SHP77 treated with DMSO at 0.1 percent for 48 hours (cell line): ENCODE measurements around the gene LITAF.

Source experiments
- DNase-seq: peaks from one replicate; lab custom pipeline; 2025; lab: John Stamatoyannopoulos, UW

Gene LITAF

DNA sequence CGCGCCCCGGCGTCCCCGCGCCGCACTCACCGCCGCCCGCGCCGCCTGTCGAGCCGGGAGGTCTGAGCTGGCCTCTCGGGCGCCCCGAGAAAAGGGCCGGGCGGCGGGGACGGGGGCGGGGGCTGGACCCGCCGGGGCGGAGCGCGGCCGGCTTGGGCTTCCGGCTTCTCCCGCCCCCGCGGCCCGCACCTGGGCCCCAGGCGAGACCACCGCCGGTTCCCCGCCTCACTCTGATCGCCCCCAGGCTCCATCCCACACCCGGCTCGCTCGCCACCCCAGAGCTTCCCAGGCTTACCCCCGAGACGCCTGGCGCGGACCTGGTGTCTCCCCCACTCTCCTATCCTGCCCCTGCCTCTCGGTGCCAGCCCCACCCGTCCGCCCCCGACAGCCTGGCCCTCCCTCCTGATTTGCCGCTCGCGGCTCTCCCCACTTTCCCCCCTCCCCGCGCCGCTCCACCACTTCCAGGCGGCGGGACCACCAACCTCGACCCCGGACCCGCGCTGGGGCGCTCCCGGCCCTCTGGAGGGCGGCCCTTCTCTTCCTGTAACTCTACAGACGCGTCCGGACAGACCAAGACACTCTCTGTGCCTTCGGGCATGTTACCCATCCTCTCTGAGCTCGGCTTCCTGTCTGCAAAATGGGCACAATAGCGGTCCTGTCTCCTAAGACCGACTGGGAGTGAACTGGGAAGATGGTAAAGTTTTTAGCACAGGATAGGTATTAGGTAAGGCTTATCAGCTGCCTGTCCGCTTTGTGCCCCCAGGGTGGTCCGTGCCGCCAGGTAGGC, at the start of gene LITAF:
LITAF (minus strand) TSS at position 64 of the 787 bp plus-strand sequence. CDS start 30,189 bp downstream, outside the sequence.
- DNase-seq = no peak

DNA sequence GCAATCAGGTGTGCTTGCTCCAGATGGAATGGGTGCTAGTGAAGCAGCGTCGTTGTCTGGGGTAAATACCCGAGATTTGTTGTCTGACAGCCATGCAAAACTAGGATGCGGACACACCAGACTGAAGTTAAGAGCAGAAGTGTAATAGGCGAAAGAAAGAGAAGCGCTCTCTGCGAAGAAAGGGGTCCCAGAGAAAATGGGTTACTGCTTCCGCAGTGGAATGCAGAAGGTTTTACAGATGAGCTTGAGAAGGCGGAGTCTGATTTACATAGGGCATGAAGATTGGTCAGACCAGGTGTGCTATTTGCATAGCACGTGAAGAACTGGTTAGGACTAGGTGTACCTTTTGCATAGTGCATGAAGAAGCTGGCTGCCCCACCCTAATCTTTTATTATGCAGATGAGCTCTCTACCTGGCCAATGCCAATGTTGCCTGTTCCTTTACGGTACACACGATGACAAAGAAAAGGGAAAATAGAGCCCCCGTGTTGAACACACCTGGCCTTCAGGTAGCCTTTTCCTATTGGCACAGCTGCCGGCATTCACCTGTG, 49.5 kb upstream of the LITAF start:
- DNase-seq = no peak

DNA sequence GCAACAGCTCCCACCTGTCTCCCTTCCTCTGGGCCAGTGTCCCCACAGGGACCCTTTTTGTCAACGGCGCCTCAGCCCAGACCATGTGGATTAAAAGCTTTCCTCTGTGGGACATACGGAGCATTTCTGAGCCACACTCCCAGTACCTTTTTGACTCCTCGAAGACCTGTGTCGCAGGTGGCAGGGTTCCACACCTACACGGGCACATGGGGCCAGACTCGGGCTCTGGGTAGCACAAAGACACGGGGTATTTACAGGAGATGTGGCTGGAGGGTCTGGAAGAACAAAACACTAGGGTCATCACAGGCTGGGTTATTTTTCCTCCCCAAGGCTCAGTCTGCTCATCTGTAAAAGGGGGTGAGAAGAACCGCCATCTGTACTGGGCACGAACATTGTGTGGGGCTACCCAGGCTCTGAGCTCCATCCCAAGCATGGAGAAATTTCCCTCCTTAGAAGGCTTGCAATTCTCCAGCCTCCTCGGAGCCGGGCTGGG, 49.0 kb upstream of the LITAF start:
- no peak for DNase-seq

DNA sequence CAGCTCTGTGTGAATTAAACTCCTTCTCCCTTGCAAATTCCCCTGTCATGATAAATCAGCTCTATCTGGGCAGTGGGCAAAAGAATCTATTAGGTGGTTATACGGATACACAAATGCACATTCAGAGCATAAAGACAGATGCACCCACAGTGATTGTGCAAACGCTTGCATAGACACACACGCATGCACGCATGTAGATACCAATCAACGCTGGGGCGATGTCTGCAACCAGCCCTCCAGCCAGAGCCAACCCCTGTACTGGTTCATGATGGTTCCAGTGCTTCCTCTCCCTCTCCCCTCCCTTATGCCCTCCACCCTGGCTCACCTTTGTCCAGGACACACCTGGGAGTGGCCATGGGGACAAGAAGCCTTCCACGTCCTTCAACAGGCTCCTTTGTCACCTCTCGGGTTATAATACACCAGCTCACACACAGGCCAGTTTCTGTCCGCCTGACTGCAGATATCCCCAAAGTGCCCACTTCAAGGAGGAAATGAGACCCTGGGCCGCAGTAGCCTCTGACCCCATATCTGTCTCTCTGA, 48.5 kb upstream of the LITAF start:
- DNase-seq = no peak

DNA sequence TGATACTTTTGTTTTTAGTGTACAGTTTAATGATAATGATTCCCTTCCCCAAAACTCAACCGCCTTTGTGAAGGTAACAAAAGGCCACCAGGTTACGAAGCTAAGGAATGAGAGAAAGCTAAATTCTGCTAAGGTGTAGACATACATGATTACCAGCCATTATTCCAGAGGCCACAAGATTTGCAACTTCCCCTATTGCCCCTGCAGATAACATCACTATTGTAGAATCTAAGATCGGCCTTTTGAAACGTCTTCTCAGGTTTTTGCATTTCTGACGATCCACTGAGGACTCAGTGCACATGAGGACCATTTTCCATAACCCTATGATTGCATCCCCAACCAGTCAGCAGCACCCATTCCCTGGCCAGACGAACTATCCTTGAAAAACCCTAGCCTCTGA, 47.6 kb upstream of the LITAF start:
- DNase-seq = no peak

DNA sequence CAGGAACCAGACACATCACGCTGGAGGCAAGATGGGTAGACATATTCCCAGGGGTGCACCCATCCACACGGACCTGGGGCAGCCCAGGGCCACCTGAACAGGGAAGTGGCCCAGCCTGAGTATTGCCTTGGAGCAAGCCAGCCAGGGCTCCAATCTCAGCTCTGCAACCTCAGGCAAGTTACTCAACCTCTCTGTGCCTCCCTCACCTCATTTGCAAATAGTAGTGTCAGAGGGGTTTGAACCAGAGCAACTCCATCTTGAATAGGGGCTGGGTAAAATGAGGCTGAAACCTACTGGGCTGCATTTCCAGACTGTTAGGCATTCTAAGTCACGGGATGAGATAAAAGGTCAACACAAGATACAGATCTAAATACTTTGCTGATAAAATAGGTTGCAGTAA, 46.4 kb upstream of the LITAF start:
- no peak for DNase-seq

DNA sequence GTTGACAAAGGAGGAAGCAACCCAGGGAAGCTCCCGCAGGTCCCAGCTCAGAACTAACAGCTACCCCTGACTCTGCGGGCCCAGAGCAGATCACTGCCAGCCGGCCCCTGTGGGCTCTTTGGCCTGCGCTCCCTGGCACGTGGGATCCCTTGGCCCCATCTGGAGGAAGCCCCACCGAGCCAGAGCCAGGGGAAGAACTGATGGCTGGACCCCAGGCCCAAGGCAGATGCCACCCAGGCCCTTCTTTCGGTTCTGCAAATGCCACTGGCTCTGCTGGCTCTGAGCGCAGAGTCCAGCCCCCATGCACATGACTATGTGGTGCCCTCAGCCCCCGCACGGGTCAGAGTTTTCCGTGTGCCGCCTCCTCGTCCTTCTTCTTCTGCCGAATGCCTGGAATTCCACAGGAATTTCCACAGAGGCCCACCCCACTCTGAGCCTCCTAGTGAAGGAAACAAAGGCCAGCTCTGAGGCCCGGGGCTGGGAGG, 45.8 kb upstream of the LITAF start:
- DNase-seq = no peak

DNA sequence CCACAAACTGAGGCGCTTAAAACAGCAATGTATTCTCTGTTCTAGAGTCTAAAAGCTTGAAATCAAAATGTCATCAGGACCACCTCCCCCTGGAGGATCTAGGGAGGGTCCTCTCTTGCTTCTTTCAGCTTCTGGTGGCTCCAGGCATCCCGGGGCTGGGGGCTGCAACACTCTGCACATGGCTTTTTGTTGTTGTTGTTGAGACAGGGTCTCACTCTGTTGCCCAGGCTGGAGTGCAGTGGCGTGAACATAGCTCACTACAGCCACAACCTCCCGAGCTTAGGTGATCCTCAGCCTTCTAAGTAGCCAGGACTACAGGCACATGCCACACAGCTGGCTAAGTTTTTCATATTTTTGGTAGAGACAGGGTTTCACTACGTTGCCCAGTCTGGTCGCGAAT, 44.5 kb upstream of the LITAF start:
- no peak for DNase-seq

DNA sequence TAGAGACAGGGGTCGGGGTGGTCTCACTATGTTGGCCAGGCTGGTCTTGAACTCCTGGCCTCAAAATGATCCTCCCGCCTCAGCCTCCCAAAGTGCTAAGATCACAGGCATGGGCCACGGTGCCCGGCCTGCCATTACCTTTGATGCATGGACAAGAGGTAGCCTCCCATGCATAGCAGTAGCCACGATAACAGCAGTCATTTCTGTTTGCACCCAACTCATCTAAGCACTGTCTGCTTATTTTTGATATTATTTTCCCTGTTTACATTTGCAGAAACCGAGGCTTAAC, 44.0 kb upstream of the LITAF start:
- DNase-seq = no peak

DNA sequence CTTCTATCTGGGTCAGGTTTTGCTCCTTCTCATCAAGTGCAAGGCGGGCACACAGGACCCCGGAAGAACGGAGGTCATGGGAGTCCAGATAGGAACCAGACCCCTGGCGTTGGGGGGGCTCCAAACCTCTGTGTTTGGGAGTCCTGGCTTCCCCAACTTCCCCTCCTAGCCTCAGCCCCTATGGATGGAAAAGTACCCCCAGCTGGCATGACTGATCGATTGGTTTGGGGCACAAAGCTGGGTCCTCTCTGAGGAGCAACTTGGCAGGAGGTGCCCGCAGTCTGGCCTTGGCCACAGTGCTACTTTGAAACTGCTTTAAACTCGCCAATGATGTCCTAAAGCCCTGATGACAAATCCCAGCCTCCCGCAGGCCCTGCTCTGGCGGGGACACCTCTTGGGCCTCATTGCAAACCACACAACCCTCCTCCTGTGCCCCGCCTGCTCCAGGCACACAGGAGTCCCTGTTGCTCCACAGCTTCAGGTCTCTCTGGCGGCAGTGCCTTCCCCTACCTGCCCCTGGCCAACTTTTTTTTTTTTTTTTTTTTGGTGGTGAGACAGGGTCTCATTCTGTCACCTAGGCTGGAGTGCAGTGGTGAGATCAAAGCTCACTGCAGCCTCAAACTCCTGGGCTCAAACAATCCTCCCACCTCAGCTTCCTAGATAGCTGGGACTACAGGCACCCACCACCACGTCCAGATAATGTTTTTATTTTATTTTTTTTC, 43.5 kb upstream of the LITAF start:
- DNase-seq = no peak

DNA sequence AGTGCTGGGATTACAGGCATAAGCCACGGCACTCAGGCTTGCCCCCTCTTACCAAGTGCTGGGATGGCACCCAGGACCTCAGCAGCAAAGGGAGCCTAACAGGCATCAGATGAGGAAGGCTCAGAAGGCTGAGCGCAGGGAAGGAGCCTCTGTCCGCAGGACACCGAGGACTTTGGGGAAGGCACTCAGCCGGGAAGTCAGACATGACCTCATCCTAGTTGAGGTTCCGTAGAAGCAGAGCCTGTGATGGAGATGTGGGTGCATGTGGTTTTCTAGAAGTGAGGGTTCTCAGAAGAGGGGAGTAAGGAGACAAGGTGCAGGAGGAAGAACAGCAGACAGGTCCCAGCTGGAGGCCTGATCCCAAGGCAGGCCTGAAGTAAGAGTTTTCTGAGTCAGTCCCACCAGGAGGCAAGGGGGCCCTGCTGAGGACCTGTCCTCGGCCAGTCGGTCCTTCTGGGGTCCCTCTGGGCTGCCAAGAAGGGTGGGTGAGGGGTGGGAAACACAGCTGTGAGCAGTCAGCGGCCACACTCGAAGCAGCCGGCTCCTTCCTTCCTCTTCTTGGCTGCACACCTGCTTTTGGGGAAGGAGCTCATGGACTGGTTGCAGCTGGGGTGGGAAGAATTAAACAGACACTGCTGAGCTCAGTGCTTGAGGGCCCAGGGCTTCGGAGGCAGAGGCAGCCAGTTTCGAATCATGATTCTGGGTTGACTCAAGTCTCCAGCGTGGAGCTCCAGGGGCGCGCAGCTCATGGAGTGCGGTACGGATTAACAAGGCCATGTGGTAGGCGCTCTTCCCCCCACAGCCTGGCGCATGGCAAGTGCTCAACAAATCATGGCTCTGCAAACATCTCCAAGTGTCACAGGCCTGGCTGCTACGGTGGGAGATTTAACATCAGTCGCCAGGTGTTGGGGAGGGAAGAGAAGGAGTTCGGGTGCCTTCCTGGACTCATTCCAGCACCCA, 42.6 kb upstream of the LITAF start:
- DNase-seq = no peak

DNA sequence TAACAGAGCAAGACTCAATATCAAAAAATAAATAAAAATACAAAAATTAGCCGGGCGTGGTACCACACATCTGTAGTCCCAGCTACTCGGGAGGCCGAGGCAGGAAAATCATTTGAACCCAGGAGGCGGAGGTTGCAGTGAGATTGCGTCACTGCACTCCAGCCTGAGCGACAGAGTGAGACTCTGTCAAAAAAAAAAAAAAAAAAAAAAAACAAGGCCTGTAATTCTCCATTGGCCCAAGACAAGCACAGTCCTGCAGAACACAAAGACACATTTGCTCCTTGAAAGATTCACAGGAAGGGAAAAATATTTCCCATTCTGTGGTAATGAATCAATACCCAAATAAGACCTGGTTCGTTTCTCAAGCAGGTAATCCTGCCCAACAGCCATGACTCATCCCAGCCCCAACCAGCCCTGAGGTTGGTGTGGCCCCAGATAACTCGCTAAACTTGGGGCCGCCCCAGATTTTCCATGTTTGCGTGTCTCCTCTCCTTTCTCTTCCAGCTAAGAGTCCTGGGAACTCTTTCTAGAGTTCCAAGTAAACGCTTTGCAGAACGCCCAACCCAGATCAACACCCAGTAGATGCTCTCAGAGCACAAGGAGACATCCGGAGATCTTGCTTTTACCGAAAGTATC, 41.2 kb upstream of the LITAF start:
- DNase-seq = no peak

DNA sequence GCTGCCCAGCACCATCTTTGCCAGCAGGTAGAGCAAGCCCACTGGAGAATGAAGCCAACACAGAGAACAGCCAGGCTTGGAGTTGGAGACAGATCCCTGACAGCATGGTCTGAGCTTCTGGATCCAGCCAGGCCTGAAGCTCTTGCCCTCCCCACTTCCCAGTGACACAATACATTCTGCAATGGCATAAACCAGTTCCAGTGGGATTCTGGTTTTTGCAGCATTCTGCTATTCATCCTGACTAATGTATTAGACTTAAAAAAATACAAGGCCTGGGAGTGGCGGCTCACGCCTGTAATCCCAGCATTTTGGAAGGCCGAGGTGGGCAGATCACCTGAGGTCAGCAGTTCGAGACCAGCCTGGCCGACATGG, 40.6 kb upstream of the LITAF start:
- no peak for DNase-seq

DNA sequence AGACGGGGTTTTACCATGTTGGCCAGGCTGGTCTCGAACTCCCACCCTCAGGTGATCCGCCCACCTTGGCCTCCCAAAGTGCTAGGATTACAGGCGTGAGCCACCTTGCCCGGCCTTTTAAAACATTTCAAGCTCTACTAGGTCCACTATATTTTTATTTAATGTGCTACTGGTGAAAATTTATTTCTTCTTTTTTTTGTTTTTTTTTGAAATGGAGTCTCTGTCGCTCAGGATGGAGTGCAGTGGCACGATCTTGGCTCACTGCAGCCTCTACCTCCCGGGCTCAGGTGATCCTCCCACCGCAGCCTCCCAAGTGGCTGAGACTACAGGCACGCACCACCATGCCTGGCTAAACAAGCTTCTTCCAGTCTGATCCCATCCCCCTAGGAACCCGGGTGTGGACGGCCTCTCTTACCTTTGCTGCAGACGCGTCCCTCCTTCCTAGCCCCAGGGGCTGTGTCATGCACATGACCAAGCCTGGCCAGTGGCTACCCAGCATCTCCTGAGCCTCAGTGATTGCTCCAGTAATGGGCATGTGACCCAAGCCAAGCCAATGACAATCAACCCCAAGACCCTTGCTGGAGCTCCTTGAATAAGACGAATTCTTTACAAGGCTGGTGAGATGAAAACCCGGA, 40.1 kb upstream of the LITAF start:
- DNase-seq = no peak

DNA sequence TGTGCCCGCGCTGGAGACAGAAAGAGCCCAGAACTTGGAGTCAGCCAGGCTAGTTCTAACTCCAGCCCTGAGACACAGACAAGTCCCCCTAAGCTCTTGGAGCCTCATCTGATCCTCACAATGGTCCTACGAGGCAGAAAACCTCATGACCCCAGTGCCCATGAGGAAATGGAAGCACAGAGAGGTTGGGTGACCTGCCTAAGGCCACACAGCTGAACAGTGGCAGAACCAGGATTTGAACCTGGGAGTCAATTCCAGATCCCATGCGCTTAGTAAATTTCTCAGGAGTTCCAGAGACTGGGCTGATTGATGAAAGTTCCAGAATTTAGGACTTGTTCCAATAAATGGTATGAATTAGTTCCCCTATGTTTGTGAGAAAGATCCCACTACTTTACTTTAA, 39.0 kb upstream of the LITAF start:
- DNase-seq = no peak

DNA sequence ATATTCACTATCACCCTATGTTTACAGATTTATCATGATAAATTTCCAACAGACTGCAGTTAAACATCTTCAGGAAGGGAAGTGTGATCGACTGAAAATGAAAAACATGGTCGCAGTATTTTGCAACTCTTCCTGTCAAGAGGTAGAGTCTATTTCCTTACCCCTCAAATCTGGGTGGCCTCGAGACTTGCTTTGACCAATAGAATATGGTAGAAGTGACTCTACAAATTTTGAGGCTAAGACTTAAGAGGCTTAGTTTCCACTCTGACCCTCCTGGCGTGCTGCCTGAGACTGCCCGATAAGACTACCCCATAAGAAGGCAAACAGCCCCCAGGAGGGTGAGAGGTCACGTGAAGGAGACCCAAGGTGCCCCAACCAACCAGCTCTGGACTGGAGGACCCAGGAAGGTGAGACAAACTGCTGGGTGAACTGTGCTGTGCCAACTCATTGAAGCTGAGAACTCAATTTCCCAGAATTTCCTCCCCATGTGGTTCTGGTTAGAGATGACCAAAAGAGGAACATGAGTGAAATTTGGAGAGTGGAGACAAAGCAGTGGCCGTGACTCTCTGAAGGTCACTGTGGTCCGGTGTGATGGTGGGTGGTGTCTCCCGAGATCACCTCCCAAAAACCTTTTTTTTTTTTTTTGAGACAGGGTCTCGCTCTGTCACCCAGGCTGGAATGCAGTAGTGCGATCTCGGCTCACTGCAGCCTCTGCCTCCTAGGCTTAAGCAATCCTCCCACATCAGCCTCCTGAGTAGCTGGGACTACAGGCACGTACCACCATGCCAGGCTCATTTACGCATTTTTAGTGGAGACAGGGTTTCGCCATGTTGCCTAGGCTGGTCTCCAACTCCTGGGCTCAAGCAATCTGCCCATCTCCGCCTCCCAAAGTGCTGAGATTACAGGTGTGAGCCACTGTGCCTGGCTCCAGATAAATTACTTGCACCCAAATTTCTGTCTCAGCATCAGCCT, 38.2 kb upstream of the LITAF start:
- no peak for DNase-seq

DNA sequence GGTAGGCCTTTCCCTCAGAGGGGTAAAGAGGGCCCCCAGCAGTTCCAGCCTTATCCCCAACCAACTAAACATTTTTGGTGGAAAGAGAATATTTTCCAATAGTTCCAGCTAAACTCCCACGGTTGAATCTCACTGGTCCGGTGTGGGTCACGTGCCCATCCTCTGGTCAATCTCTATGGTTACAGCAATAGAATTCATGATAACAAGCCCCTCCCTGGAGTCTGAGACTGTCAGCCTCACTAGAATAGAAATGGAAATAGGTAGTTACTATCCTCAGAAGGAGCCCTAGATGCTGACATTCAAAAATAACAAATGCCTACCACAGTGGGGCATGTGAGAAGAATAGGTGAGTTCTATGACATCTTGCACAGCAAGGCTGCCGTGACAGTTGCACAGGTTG, 37.5 kb upstream of the LITAF start:
- no peak for DNase-seq

DNA sequence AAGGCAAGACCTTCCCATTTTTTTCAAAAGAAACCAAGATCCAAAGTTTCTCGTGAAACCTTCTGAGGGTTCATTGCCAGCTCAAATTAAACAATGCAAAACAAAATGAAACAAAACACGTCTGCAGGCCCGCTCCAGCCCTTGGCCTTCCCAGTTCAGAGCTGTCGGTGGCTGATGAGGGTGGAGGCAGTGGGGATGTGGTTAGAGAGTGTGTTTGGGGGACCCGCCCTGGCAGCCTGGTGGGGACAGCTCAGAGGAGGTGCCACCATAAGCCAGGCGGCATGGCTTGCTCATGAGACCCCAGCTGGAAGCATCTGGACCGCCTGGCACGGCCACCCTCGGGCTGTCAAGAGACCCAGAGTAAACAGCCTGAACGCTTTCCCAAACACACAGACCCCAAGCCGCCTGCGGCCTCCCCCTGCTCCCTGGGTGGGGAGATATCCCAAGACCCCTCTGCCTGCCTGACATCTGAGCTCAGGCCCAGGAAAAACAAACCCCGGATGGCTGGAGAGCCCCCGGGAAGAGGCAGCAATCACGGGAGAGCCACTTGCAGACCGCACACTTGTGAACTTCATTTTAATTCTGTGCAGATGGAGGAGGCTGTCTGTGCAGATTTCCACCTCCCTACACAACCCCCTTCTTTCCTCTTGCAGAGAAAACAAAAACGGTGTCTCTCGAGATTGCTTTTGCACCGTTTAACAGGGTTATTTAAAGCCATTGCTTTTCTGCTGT, 35.4 kb upstream of the LITAF start:
- DNase-seq = no peak

DNA sequence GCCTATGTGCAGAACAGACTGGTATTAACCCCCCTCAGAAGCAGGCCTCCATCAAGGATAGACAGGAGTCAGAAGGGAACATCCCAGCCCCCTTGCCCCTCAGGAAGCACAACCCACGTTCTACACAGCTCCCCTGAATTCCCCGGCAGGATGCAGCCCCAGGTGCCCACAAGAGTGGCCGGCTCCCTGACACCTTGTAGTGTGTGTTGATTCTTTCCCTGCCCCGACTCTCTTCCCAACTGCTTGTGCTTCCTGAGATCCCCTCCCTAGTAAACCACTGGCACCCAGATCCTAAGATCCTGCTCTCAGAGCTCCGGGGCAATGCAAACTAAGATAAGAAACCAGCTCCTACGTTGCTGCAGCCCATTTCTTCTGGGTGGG, 34.8 kb upstream of the LITAF start:
- DNase-seq = no peak
